ENCODE measurements around the gene PPIL4. TPM values are rescaled to one million over a fixed set of nuclear protein-coding genes. Genes with fewer than 3 reads are reported as not detected.

PPIL4 gene
- total RNA-seq, 2 donors from 2014 or later = 20.2 to 33.8 TPM

GRCh38 chr6:149508485-149508884 is 37.4 kb downstream of the PPIL4 start:
- no peak overlapping the region for H3K27ac ChIP-seq
- H3K36me3 ChIP-seq = peaks cover 7% of the 10 kb centered on the region
- TF ChIP-seq CTCF (IDR thresholded peaks at IDR 0.05) = no peak
- no peaks in the 10 kb centered on the region for H3K4me1 ChIP-seq (ENCODE audit: control insufficient read depth in 1 of 2, low read depth in 2 of 2)
- no peak overlapping the region for H3K4me3 ChIP-seq
- H3K9me3 ChIP-seq = no peaks in the 10 kb centered on the region
- no peaks in the 10 kb centered on the region for H3K27me3 ChIP-seq (replicated peaks; ENCODE audit: insufficient read depth)
- no peak for DNase-seq (ENCODE audit: low spot score)
- ATAC-seq (ENCODE audit: insufficient number of reproducible peaks, low FRiP score, low read depth) = no peak

DNA sequence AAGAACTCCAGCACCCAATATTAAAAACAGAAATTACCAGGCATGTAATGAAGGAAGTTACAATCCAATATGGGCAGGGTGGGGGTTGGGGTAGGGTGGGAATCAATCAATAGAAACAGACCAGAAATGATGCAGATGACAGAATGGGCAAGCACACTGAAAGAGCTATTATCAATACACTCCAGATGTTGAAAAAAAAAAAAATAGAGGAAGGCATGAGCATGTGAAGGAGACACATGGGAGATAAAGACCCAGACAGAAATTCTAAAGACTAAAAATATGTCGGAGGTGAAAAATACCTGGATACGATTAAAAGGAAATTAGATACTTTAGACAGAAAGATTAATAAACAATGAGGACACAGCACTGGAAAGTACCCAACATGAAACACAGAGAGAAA is 42.0 kb downstream of the PPIL4 start:
- Histone ChIP-seq H3K27ac (no peak overlapping the region), H3K4me3 (no peak overlapping the region), H3K36me3 (peaks cover 7% of the 10 kb centered on the region), H3K9me3 (no peaks in the 10 kb centered on the region), H3K27me3 (replicated peaks; ENCODE audit: insufficient read depth) (no peaks in the 10 kb centered on the region), H3K4me1 (ENCODE audit: control insufficient read depth in 1 of 2, low read depth in 2 of 2) (no peaks in the 10 kb centered on the region)
- DNase-seq (ENCODE audit: low spot score) (no peak), ATAC-seq (ENCODE audit: insufficient number of reproducible peaks, low FRiP score, low read depth) (no peak)
- TF ChIP-seq CTCF (IDR thresholded peaks at IDR 0.05) = no peak

- H3K27me3 ChIP-seq (replicated peaks; ENCODE audit: insufficient read depth) = no peaks in the 10 kb centered on the region
- H3K4me3 ChIP-seq = no peak overlapping the region
- H3K27ac ChIP-seq = no peak overlapping the region
- H3K9me3 ChIP-seq = no peaks in the 10 kb centered on the region
- peaks cover 7% of the 10 kb centered on the region for H3K36me3 ChIP-seq
- no peaks in the 10 kb centered on the region for H3K4me1 ChIP-seq (ENCODE audit: control insufficient read depth in 1 of 2, low read depth in 2 of 2)
- no peak for ATAC-seq (ENCODE audit: insufficient number of reproducible peaks, low FRiP score, low read depth)
- no peak for DNase-seq (ENCODE audit: low spot score)
- no peak for TF ChIP-seq CTCF (IDR thresholded peaks at IDR 0.05)
These were observed 42.6 kb downstream of the PPIL4 start for GRCh38 chr6:149503276-149503675.

DNA sequence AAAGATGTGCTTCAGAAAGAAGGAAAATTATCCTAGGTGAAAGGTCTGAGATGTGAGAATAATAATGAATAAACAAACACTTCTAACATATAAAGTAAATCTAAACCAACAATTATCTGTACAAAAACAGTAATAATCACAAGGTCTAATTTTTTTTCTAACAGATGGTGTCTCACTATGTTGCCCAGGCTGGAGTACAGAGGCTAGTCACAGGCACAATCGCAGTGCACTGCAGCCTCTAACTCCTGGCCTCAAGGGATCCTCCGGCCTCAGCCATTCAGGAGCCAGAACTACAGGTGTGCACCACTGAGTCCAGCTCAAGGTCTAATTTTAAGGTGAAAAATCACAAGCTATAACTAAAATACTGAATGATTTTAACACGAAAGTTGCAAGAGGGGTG is 44.1 kb downstream of the PPIL4 start:
- ATAC-seq (ENCODE audit: insufficient number of reproducible peaks, low FRiP score, low read depth) = no peak
- Histone ChIP-seq H3K36me3 (peaks cover 7% of the 10 kb centered on the region), H3K4me1 (ENCODE audit: control insufficient read depth in 1 of 2, low read depth in 2 of 2) (no peaks in the 10 kb centered on the region), H3K27ac (no peak overlapping the region), H3K4me3 (no peak overlapping the region), H3K9me3 (no peaks in the 10 kb centered on the region), H3K27me3 (replicated peaks; ENCODE audit: insufficient read depth) (no peaks in the 10 kb centered on the region)
- no peak for TF ChIP-seq CTCF (IDR thresholded peaks at IDR 0.05)
- no peak for DNase-seq (ENCODE audit: low spot score)

DNA sequence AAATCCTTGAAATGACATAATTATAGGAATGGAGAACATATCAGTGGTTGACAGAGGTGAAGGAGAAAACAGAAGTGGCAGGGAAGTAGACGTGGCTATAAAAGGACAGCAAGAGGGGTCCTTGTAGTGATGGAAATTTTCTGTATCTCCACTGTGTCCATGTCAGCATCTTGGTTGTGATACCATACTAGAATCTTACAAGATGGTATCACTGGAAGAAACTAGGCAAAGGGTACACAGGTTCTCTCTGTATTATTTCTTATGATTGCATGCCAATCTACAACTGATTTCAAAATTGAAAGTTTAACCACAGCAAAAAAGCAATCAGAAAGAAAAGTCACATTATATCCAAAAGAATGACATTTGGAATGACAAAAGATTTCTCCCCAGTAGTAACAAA is 44.6 kb downstream of the PPIL4 start:
- DNase-seq (ENCODE audit: low spot score) (no peak), ATAC-seq (ENCODE audit: insufficient number of reproducible peaks, low FRiP score, low read depth) (no peak)
- H3K4me1 ChIP-seq (ENCODE audit: control insufficient read depth in 1 of 2, low read depth in 2 of 2) = no peaks in the 10 kb centered on the region
- no peak overlapping the region for H3K27ac ChIP-seq
- no peaks in the 10 kb centered on the region for H3K9me3 ChIP-seq
- no peak overlapping the region for H3K4me3 ChIP-seq
- TF ChIP-seq CTCF (IDR thresholded peaks at IDR 0.05) = no peak
- no peaks in the 10 kb centered on the region for H3K27me3 ChIP-seq (replicated peaks; ENCODE audit: insufficient read depth)
- peaks cover 6% of the 10 kb centered on the region for H3K36me3 ChIP-seq
